Gastroesophageal sphincter (tissue), 4 donors: Measurements from ENCODE around the gene APBA1. TPM values are rescaled to one million over a fixed set of nuclear protein-coding genes. Genes with fewer than 3 reads are reported as not detected.

Experiments
- ATAC-seq: fragments of 150-250 bp; one replicate; pipeline ENCODE4 v1.9.1; 2016; ENCODE audit warnings: mild to moderate bottlenecking, moderate library complexity
- H3K27ac ChIP-seq, 4 donors: fragments of 200-600 bp; sonication (generic) in 3 of 4; 1 replicate in 3 of 4; 2 replicates in 1 of 4; pipeline ENCODE4 v1.5.1; 2016 to 2019
- H3K27me3 ChIP-seq: fragments of 200-600 bp; sonication (generic); one replicate; pipeline ENCODE4 v1.5.1; 2019
- H3K36me3 ChIP-seq, 2 donors: fragments of 200-600 bp; sonication (generic); one replicate each; pipeline ENCODE4 v1.5.1; 2019; ENCODE audit warnings: control low read depth in 1 of 2
- H3K4me1 ChIP-seq, 3 donors: fragments of 200-600 bp; sonication (generic); 1 replicate in 2 of 3; 2 replicates in 1 of 3; pipeline ENCODE4 v1.5.1; 2016 to 2019; ENCODE audit warnings: control low read depth in 2 of 3
- H3K4me3 ChIP-seq, 2 donors: fragments of 200-600 bp; sonication (generic); one replicate each; pipeline ENCODE4 v1.5.1; 2019; ENCODE audit warnings: mild to moderate bottlenecking in 1 of 2, moderate library complexity in 1 of 2
- H3K9me3 ChIP-seq, 3 donors: fragments of 200-600 bp; sonication (generic); one replicate each; pipeline ENCODE4 v1.5.1; 2017 to 2019; ENCODE audit warnings: control low read depth in 2 of 3
- EP300 ChIP-seq: sonication (generic); formaldehyde crosslinking; IDR thresholded peaks from one replicate; pipeline ENCODE4 v1.6.1; 2017; ENCODE audit warnings: antibody characterized with exemption, mild to moderate bottlenecking
- POLR2A ChIP-seq, 2 donors: fragments of 450-650 bp; IDR thresholded peaks; one replicate each; pipeline ENCODE4 v1.6.1; 2017; ENCODE audit warnings: antibody characterized with exemption in 2 of 2, mild to moderate bottlenecking in 2 of 2, moderate library complexity in 1 of 2
- POLR2AphosphoS5 ChIP-seq: sonication (generic); formaldehyde crosslinking; IDR thresholded peaks from one replicate; pipeline ENCODE4 v1.6.1; 2017; ENCODE audit warnings: antibody characterized with exemption
- WGBS, 2 donors: methylation state at CpG; one replicate each; pipeline ENCODE4 v1.1.5; 2018; ENCODE audit warnings: low coverage in 1 of 2; 5-methylcytosine and 5-hydroxymethylcytosine counted together
- total RNA-seq, 4 donors: library from RNA; depleted of rRNA; stranded (reverse); fragments of >200 nt; gene quantifications; one replicate each; pipeline ENCODE4 v1.1.0, GENCODE V29; 2016
- TF ChIP-seq, protein P1 (sequence below), 4 experiments: fragments of 200-600 bp in 2 of 4; fragments of 450-650 bp in 2 of 4; sonication (generic) in 1 of 4; IDR thresholded peaks; one replicate each; pipeline ENCODE4 v1.5.1; 2017 to 2019; ENCODE audit warnings: antibody characterized with exemption in 4 of 4, mild to moderate bottlenecking in 2 of 4, moderate library complexity in 2 of 4

The APBA1 gene
- total RNA-seq, 4 donors from 2014 or later, result 4.7 to 10.5 (median 5.8) TPM

DNA sequence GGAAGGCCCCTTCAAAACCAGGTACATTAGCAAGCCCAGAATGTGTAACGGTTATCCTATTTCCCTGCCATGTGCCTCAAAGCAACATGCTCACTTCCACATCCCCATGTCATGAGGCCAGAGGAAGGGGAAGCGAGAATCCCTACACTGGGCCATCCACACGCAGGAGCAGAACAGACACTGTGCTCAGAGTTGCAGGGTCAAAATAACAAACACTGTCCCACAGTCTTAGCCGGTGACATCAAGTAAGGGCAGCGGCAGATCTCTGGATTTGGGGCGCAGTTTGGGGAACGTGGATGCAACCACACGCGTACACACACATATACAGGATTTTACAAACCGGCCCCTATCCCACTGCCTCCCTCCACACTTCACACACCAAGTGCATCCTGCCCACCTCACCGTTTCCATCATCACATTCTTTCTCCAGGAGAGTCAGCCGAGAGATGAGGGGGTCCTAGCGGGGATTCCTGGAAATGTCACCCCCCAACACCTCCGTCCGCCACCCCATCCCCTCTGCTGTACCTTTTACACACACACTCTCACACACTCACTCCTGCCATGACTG, 776 bp downstream of the APBA1 start:
- Histone ChIP-seq H3K27me3 (no peaks in the 10 kb centered on the region), H3K27ac (peak overlapping the region in 3 of 4 donors; percentile 79 to 87 (median 86)), H3K9me3 (no peaks in the 10 kb centered on the region), H3K4me1 (peaks cover 0 to 30% (median 9%) of the 10 kb centered on the region in 3 donors), H3K4me3 (peak overlapping the region; percentile 65 to 82), H3K36me3 (no peaks in the 10 kb centered on the region)
- WGBS, 2 donors, result 20 to 37% methylated on average over 9 to 15 of the region's 15 CpGs
- TF ChIP-seq EP300 (no peak), POLR2A (IDR thresholded peaks at IDR 0.05) (no peak), POLR2AphosphoS5 (no peak)
- TF ChIP-seq, protein P1, sequence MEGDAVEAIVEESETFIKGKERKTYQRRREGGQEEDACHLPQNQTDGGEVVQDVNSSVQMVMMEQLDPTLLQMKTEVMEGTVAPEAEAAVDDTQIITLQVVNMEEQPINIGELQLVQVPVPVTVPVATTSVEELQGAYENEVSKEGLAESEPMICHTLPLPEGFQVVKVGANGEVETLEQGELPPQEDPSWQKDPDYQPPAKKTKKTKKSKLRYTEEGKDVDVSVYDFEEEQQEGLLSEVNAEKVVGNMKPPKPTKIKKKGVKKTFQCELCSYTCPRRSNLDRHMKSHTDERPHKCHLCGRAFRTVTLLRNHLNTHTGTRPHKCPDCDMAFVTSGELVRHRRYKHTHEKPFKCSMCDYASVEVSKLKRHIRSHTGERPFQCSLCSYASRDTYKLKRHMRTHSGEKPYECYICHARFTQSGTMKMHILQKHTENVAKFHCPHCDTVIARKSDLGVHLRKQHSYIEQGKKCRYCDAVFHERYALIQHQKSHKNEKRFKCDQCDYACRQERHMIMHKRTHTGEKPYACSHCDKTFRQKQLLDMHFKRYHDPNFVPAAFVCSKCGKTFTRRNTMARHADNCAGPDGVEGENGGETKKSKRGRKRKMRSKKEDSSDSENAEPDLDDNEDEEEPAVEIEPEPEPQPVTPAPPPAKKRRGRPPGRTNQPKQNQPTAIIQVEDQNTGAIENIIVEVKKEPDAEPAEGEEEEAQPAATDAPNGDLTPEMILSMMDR (IDR thresholded peaks at IDR 0.05), result no peak
- ATAC-seq, result no peak

- no peak for ATAC-seq
- Histone ChIP-seq H3K9me3 (no peaks in the 10 kb centered on the region), H3K27me3 (no peaks in the 10 kb centered on the region), H3K4me1 (peaks cover 0 to 19% (median 6%) of the 10 kb centered on the region in 3 donors), H3K4me3 (no peak overlapping the region), H3K36me3 (no peaks in the 10 kb centered on the region), H3K27ac (no peak overlapping the region)
- TF ChIP-seq POLR2A (IDR thresholded peaks at IDR 0.05), result no peak
- no peak for TF ChIP-seq EP300
- no peak for TF ChIP-seq POLR2AphosphoS5
- TF ChIP-seq, protein P1 (IDR thresholded peaks at IDR 0.05), result no peak
- 83 to 95% methylated on average over 1 of the region's 1 CpG for WGBS, 2 donors
Observed at GRCh38 chr9:69667306-69667705, 4.9 kb downstream of the APBA1 start.

- no peak overlapping the region for H3K4me3 ChIP-seq
- H3K27ac ChIP-seq, result no peak overlapping the region
- TF ChIP-seq POLR2AphosphoS5 (no peak), POLR2A (IDR thresholded peaks at IDR 0.05) (no peak), EP300 (no peak)
- TF ChIP-seq, protein P1 (IDR thresholded peaks at IDR 0.05), result no peak
- WGBS, 2 donors, result 75 to 88% methylated on average over 1 to 2 of the region's 2 CpGs
- no peaks in the 10 kb centered on the region for H3K36me3 ChIP-seq
- no peak for ATAC-seq
- H3K4me1 ChIP-seq, result no peaks in the 10 kb centered on the region
- no peaks in the 10 kb centered on the region for H3K9me3 ChIP-seq
- no peaks in the 10 kb centered on the region for H3K27me3 ChIP-seq
Observed at GRCh38 chr9:69660304-69660703, 11.9 kb downstream of the APBA1 start.

DNA sequence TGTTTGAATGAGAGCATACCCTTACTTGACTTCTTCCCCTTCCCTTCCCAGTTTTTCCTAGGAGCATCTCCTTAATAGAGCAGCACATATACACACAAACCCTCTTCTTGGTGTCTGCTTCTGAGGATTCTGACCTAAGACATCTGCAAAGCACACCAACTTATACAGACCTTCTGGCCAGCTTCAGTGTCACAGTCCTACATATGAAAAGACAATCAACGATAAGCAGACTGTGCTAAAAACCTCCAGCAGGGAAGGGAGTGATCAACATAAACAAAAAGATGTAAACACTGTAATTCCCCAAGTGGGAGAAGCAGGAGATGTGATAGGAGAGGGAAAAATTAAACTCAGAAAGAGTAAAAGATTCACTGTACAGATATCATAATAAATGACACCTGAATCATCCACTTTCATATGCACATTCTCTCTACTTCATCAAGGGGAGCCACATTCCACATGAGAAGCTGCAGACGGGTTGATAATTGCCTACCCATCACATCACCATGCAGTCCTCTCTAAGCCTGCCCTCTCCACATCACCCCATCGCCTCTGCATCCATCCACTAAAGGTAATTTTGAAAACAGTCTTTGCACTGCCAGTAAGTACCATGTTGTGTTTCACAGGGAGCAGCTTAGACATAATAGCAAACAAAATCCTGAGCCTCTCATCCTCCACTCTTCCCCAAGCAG, 13.0 kb downstream of the APBA1 start:
- Histone ChIP-seq H3K36me3 (no peaks in the 10 kb centered on the region), H3K9me3 (no peaks in the 10 kb centered on the region), H3K4me3 (no peak overlapping the region), H3K27ac (no peak overlapping the region), H3K27me3 (no peaks in the 10 kb centered on the region), H3K4me1 (no peaks in the 10 kb centered on the region)
- ATAC-seq, result no peak
- no peak for TF ChIP-seq EP300
- no peak for TF ChIP-seq POLR2A (IDR thresholded peaks at IDR 0.05)
- TF ChIP-seq, protein P1 (IDR thresholded peaks at IDR 0.05), result no peak
- 50 to 63% methylated on average over 1 to 3 of the region's 3 CpGs for WGBS, 2 donors

DNA sequence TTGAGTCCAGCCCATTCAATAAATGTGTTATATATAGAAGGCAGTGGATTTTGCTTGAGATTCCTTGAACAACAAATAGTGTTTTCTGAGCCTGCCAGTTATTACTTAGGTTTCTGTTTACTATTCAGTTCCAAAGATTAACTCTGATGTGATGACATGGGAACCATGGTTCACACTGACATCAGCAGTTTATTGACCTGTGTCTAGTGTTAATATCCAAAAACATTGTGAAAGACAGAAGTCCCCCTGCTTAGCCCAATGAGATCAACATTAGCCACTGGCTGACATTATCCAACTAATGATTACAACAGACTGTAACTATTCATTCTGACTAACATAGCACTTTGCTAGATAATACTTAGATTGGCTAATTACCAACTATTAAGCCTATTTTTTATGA, 14.9 kb downstream of the APBA1 start:
- ATAC-seq, result peak; percentile 66
- Histone ChIP-seq H3K4me1 (no peaks in the 10 kb centered on the region), H3K36me3 (no peaks in the 10 kb centered on the region)

More for the DNA sequence above, 14.9 kb downstream of the APBA1 start:
- H3K27me3 ChIP-seq, result no peaks in the 10 kb centered on the region
- TF ChIP-seq POLR2A (IDR thresholded peaks at IDR 0.05) (no peak), EP300 (no peak), POLR2AphosphoS5 (no peak)
- TF ChIP-seq, protein P1 (IDR thresholded peaks at IDR 0.05), result no peak
- no peaks in the 10 kb centered on the region for H3K9me3 ChIP-seq
- no peak overlapping the region for H3K27ac ChIP-seq
- H3K4me3 ChIP-seq, result no peak overlapping the region
